ENCODE results near the gene CAD. TPM values are rescaled to one million over a fixed set of nuclear protein-coding genes. Genes with fewer than 3 reads are reported as not detected.

The CAD gene
- total RNA-seq, 4 donors from 2014 or later: 17.6 to 34.5 (median 22.0) TPM

- WGBS, 2 donors: 85 to 87% methylated on average over 4 of the region's 4 CpGs
- Histone ChIP-seq H3K27ac (no peak overlapping the region), H3K36me3 (peaks cover 1 to 23% (median 14%) of the 10 kb centered on the region in 3 donors), H3K4me1 (peaks cover 0 to 9% (median 0%) of the 10 kb centered on the region in 3 donors), H3K4me3 (no peak overlapping the region), H3K9me3 (no peaks in the 10 kb centered on the region), H3K27me3 (peaks cover 0 to 45% (median 2%) of the 10 kb centered on the region in 4 donors)
- intact Hi-C loops (cut with DNase I): no loop called here
- TF ChIP-seq POLR2A (IDR thresholded peaks at IDR 0.05) (no peak), CTCF (IDR thresholded peaks at IDR 0.05) (no peak)
- DNase-seq: no peak
Measured at GRCh38 chr2:27247893-27248292, 30.7 kb downstream of the CAD start.

GRCh38 chr2:27249159-27249890 lies 32.2 kb downstream of the CAD start:
- intact Hi-C loops (cut with DNase I): no loop called here
- Histone ChIP-seq H3K36me3 (peaks cover 0 to 9% (median under 1%) of the 10 kb centered on the region in 3 donors), H3K4me3 (no peak overlapping the region), H3K27ac (no peak overlapping the region), H3K27me3 (peaks cover 0 to 58% (median 2%) of the 10 kb centered on the region in 4 donors), H3K9me3 (no peaks in the 10 kb centered on the region), H3K4me1 (peaks cover 0 to 9% (median 0%) of the 10 kb centered on the region in 3 donors)
- WGBS, 2 donors: 33 to 41% methylated on average over 8 to 11 of the region's 12 CpGs
- TF ChIP-seq POLR2A (IDR thresholded peaks at IDR 0.05) (no peak), CTCF (IDR thresholded peaks at IDR 0.05) (no peak)
- DNase-seq: no peak

- WGBS, 2 donors: 26 to 70% methylated on average over 2 to 16 of the region's 22 CpGs
- TF ChIP-seq CTCF (IDR thresholded peaks at IDR 0.05) (peak in 5 of 6 experiments; percentile 36 to 73 (median 53)), POLR2A (IDR thresholded peaks at IDR 0.05) (no peak)
- Histone ChIP-seq H3K27me3 (peaks cover 0 to 64% (median 2%) of the 10 kb centered on the region in 4 donors), H3K4me1 (peaks cover 0 to 9% (median 0%) of the 10 kb centered on the region in 3 donors), H3K4me3 (no peak overlapping the region), H3K36me3 (peaks cover 0 to 1% (median 0%) of the 10 kb centered on the region in 3 donors), H3K9me3 (no peaks in the 10 kb centered on the region), H3K27ac (no peak overlapping the region)
- DNase-seq: no peak
- intact Hi-C loops (cut with DNase I): no loop called here
Measured at GRCh38 chr2:27249891-27250651, 32.9 kb downstream of the CAD start.

GRCh38 chr2:27250652-27251379 lies 33.6 kb downstream of the CAD start:
- no peaks in the 10 kb centered on the region for H3K36me3 ChIP-seq
- H3K4me3 ChIP-seq: no peak overlapping the region
- 38 to 51% methylated on average over 10 to 11 of the region's 13 CpGs for WGBS, 2 donors
- TF ChIP-seq CTCF (IDR thresholded peaks at IDR 0.05) (no peak), POLR2A (IDR thresholded peaks at IDR 0.05) (no peak)
- no peak overlapping the region for H3K27ac ChIP-seq
- peaks cover 0 to 9% (median 0%) of the 10 kb centered on the region in 3 donors for H3K4me1 ChIP-seq
- peaks cover 0 to 70% (median 2%) of the 10 kb centered on the region in 4 donors for H3K27me3 ChIP-seq
- no peak for DNase-seq
- intact Hi-C loops (cut with DNase I): no loop called here
- no peaks in the 10 kb centered on the region for H3K9me3 ChIP-seq

Measured in esophagus squamous epithelium (tissue), 5 donors.